GM19328 (cell line): Measurements from ENCODE around the gene ARMH4.

Experiments
- ATAC-seq: cut with Tn5 transposase; IDR thresholded peaks from one replicate; pipeline ENCODE4 v1.9.1; 2021; ENCODE audit warnings: mild to moderate bottlenecking, moderate library complexity; ENCODE audit not compliant: unreplicated experiment

Gene ARMH4

DNA sequence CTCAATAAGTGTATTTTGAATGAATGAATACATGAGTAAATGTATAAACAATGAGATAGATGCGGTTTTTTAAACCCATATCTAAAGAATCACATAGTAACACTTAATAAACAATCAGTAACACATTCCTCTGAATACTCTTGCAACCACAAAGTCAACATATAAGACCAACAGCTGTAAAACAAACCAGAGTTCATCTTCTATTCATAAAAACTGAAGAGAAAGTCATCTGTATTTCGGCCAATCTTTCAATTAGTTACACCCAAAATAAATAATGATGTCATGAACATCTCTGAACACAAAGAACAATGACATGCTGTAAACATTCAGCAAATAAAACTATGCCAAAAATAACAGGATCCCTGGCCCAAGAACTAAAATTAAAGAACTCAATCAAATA, 47.2 kb downstream of the ARMH4 start:
- ATAC-seq = no peak

DNA sequence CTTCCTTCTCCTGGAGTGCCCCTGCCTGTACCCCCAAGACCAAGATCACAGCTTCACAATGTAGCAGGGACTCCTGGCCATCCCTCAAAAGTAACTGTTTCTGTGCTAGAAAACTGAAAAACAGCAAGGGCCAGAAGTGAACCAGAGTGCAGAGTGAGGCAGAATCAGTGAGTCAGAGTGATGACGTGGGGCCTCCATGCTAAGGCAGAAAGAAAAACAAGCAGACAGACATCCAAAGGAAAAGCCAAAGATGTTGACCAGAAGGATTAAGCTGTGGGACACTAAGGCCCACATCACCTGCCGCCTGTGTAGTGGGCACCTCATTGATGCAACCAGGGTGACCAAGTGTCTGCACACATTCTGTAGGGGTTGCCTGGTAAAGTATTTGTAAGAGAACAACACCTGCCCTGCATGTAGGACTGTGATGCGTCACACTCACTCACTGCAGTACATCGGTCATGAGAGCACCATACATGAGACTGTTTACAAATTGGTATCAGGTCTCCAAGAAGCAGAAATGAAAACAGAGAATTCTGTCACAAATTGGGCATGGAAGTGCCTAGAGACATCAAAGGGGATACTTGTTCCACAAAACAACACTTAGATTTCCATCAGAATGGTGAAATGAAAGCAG, 51.2 kb downstream of the ARMH4 start:
- no peak for ATAC-seq

DNA sequence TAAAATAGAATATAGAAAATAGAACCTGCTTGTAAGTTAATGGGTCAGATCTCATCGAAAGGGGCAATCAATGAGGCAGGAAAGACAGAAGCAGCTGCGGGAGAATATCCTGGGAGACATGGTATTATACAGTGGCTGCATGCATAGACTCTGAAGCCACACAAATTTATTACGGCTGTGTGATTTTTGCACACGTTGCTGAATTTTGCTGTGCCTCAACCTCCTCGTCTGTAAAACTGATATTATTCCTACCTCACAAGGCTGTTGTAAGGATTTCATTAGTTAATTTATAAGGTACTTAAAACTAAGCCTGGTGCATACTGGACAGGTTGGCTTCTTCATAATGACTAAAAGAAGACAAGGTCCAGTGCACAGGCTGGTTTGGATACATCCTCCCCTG, 52.3 kb downstream of the ARMH4 start:
- ATAC-seq = no peak

DNA sequence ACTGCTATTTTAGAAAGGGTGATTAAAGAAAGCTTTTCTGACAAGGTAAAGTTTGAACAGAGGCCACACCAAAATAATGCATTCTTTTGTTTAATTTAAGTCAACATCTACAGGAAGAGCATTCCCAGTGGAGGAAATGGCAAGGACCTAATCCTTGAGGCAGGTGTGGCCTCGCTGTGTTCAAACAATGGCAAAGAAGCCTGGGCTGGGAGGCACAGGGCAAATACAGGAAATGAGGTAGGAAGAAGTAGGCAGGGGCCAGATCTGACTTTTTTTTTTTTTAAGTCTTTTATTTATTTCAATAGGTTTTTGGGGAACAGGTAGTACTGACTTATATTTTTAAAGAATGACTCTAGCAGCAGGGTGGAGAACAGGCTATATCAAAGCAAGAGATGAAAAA, 53.5 kb downstream of the ARMH4 start:
- no peak for ATAC-seq

DNA sequence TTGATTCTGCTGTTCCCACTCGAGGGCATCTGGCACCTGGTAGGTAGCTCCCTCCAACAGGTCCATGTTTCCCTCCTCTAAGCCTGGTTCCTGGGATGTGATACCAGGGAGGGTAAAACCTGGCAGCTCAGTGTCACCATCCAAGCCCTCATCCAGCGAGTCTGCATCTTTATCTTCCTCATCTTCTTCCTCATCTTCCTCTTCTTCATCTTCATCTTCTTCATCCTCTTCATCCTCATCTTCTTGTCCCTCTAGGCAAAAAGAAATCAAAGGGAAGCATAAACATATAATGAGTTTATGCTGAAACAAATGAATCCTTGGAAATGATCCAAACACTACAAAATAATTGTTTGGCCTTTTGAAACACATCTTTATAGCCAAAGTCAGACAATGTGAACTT, 55.3 kb downstream of the ARMH4 start:
- ATAC-seq = no peak

DNA sequence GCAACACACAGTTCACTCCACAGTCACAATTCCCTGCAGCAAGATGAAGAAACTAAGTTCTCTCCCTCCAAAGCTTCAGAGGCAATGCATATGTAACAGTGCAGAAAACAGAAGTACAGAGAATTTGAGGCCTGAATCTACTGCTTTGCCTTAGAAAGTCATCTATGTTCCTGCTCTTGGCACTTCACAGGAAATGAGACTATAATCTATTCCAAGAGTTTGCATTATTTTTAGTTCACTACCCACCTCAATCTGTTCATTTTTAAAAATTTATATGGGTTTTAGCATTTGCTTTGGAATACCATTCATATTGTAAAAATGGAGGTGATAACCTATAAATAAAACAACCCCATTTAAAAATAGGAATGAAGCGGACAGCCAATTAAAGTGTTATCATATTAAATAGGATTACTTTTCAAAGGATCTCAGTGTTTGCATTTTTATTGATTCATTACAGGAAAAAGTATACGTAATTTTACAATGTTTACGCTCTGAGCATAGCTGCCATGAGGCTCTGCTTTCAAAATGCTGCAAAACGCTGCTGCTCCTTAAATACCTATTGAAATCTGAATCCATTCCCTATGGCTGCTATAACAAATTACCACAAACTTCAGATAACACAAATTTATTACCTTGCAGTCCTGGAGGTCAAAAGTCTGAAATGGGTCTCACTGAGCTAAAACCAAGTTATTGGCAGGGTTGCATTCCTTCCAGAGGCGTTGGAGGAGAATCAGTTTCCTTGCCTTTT, 60.0 kb downstream of the ARMH4 start:
- no peak for ATAC-seq

DNA sequence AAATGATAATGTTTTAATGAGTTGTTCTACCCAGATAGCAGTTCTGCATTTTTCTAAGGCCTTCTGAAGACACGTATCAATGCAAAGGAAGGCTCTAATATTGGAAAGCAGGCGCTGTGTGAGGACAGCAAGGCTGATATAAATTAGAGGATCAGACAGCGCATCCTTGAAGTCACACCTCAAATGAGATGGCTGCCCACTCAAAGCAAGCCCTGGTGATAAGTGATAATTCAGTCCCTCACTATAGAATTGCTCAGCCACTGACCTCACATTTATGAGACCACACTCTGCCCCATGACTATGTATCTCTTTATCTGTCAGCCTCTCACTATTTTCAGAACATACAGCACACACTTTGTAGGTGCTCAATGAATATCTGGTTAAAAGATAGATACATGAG, 62.4 kb downstream of the ARMH4 start:
- no peak for ATAC-seq

DNA sequence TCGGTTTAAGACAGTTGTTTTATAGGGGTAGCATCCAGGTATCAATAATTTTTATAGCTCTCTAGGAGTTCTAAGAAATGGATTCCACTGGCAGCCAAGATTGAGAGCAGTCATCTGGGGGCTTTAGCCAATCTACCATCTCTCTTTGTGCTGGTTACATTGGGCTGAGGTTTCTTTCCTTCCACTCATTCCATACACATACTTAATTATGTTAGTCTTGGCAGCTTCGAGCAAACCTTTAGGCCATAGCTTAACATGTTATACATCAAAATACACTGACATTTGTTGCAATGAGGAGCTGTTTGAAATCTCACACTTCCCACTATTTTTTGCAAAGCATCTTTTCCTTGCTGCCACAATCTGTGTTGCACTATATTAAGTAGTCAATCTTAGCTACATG, 63.1 kb downstream of the ARMH4 start:
- no peak for ATAC-seq

DNA sequence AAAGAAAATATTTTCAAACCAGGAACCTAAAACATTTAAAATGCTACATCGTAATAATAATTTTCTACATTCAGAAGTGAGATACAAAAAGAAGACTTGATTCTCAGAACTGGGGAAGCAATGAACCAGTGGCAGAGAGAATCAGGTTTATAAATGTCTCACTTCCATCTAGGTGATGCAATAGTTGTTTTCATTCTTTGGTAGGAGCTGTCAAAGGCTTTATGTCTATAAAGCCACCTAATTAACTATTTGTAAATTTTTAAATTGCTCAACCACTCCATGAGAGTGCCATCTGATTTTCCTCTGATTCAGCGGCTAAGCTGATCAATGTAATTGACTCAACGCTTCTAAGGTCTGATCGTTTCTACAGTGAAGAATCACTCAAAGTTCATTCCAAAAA, 66.1 kb downstream of the ARMH4 start:
- ATAC-seq = no peak

DNA sequence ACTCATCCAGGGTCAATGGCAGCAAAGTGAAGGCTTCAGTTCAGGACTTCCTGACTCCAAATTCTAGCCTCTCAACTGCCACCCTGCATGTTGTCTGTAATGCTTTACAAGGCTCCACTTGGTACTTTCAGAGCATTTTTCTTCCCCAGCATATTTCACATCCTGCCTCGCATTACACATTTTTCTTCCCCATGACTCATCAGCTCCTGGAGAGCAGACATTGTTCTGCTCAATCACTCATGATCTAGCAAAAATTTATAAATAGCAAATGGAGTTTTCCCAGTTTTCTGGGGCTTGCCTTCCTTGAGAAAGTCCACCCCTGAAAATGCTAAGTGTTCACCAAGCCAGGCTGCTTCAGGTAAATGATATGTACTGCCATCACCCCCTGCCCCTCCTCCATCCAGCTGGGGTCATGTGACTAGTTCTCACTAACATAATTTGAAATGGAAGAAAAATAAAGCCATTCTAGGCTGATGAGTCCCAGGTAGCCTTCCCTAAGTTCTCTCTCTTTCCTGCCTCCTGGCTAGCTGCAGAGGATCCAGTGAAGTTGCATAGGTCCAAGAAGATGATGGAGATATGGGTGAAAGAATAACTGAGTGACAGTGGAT, 69.4 kb downstream of the ARMH4 start:
- no peak for ATAC-seq

DNA sequence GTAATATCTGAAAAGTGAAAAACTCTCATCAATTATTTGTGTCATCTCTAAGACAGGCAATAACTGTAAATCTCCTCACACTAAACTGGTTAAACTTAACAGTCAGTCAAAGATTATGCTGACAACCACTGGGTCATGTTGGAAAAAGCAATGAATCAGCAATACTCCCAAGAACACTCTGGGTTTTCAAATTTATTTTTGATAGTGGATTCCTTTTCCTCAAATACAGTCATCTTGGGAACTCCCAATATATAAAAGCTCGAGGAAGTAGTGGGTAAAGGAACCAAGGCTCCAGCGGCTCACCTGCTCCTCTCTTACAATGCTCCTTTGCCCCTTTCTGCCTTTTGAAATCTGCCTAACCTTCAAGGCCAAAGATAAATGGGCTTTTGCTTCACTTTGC, 70.0 kb downstream of the ARMH4 start:
- ATAC-seq = no peak

DNA sequence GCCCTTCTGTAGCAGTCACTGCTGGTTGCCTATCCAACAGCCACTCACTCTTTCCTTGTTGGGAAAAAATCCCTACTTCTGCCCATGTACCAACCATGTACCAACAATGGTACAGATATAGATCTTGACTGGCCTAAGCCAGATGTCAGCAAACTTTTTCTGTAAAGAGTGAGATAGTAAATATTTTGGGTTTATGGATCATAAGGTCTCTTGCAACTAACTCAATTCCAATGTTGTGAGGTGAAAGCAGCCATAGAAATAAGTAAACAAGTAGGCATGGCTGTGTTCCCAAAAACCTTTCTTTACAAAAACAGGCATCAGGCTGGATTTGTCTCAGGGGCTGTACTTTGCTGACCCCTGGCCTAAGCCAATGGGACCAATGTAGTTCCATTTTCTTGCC, 73.5 kb downstream of the ARMH4 start:
- no peak for ATAC-seq

DNA sequence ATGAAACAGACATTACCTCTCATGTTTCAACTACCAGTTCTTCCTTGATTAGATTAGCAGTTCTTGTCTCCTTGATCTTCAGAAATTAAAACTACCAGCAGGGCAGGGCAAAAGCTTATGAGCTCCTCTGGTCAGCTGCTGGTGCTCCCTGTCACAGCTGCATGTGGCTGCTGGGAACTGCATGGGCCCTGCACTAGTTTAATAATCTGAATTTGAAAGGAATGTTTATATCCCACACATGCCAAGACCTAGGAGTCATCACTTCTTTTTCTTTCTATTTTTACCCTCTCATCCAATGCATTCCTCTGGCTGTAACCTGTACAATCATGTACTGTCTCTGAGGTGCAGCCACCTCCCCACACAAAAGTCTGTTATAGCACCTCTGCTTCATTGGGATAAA, 73.9 kb downstream of the ARMH4 start:
- no peak for ATAC-seq

DNA sequence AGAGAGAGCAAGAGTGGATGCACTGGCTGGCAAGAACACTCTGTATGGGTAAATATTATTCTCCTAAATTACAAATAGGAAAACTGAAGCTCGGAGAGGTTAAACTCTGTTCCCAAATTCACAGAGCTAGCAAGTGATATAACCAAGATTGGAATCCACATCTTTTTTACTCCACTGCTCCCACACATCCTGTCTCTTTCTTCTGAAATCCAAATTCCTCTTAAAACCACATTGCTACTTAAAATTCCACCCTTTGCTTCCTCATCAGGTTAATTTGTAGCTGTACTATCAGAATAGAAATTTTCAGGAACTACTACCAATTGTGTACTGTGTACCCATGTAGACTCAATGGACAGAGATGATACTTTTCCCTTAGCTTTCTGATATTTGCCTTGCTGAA, 74.4 kb downstream of the ARMH4 start:
- ATAC-seq = no peak

DNA sequence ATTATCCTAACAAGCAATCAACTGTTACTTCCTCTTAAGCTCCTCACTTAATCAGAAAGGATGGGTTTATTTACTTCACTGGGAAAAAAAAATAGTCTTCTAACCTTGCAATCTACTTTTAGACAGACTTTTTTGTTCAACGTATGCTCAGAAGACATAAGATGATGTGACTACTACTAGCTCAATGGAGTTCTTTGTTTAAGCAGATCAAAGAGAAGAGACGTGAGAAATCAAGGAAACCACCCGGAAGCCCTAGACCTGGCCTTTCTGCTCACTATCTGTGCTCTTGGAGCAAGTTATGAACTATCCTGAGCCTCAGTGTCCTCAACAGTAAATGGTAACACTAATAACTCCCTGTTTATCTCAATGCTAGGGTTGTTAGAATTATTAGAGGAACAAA, 78.5 kb downstream of the ARMH4 start:
- no peak for ATAC-seq

DNA sequence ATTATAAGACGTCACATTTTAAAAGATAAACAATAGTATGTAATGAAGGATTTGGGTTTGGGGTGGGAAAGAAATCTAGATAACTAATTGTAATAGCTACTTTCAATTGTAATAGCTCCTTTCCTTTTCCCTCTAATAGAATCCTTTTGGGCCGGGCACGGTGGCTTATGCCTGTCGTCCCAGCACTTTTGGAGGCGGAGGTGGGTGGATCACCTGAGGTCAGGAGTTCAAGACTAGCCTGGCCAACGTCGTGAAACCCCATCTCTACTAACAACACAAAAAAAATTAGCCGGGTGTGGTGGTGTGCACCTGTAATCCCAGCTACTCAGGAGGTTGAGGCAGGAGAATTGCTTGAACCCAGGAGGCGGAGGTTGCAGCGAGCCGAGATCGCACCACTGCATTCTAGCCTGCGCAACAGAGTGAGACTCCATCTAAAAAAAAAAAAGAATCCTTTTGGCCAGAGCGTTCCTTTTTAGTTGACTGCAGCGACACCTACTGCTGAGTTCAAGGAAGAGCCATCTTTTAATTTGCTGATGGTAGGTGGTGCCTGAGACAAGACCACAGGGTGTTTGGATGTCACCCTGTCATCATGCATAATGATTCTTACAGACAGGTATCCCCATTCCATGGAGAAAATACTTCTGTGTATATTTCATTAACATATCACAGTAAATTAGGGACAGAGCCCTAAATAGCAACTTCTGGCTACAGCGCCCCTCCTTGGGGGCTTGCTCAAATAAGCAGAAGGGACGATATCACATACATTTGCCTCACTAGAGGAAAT, 79.5 kb downstream of the ARMH4 start:
- peak; percentile 87 for ATAC-seq

DNA sequence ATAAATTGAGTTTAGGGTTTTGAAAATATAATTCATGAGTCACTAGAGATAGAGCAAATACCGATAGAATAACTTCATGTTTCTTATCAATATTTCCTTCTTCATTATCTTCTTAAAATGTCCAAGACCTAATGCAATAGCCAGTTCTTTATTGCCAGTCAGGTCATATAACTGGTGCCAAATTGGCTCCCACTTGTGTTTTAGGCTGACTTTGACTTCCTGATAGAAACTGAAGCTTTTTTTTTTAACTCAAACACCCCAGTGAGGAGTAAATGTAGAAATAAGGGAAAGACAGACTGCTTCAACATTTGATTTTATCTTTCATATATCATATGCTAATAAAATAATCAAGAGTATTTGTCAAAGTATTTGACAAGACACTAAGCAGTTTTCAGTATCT, 80.7 kb downstream of the ARMH4 start:
- ATAC-seq = no peak

DNA sequence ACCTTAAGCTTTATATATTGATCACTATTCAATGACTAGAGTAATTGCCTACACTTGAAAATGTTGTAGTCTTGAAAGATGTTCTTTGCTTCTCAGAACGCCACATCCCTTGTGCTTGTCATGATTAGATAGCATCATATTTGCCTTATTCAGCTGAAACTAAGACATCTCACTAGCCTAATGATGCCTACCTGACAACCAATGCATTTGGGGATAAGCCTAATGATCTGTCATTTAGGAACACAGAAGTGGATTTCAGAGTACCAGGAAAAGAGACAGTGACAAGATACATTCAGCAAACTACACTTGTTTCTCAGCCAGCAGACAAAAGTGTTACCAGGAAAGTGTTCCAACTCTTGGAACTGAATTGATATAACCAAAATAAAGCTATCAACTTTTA, 83.7 kb downstream of the ARMH4 start:
- no peak for ATAC-seq

DNA sequence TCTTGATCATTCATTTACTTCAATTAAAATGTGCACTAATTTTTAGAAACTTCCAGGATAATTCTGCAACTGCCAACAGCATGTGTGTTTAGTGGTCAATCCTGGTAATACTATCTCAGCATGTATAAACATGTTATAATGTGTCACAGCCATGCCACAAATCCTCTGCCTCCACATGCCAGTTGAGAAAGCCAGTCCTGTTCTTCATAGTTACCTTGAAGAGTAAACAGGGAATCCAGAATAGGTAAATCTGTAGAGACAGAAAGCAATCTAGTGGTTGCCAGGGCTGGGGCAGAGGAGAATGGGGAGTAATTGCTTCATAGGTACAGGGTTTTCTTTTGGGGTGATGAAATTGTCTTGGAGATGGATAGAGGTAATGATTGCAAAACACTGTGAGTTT, 85.9 kb downstream of the ARMH4 start:
- ATAC-seq = no peak

DNA sequence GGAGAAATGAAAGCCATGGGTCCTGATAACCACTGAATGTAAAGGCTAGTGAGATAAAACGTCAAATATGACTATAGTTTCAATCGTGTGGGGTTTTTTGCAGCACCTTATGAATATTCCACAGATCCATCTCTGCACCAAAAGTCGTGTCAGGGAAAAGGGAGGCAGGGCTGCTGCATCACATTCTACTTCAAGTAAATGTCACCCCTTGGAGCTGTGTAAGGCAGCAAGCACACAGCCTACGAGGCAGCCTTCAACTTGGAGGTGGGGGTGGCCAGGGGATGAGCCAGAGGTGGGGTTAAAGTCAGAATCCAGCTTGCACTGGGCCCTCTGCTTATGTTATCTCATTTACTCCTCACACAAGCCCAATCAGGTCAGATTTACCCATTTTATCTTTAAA, 90.4 kb downstream of the ARMH4 start:
- no peak for ATAC-seq

DNA sequence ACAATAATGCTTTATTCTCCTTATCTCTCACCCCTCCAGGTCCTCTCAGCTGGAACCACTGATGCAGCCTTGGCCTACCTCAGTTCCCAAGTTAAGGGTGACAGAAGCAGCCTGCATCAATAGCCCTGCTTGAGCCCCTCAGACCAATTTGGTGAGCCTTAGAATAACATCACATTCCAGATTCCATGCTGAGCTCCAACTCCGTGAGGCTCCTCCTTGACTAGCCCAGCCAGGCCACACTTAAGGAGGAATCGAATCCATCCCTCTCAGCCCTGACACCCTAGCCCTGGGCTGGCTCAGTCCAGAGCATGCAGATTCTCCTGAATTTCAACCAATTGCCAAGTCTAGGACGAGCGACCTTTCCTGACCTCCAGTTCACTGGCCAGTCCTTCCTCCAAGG, 91.1 kb downstream of the ARMH4 start:
- ATAC-seq = no peak

DNA sequence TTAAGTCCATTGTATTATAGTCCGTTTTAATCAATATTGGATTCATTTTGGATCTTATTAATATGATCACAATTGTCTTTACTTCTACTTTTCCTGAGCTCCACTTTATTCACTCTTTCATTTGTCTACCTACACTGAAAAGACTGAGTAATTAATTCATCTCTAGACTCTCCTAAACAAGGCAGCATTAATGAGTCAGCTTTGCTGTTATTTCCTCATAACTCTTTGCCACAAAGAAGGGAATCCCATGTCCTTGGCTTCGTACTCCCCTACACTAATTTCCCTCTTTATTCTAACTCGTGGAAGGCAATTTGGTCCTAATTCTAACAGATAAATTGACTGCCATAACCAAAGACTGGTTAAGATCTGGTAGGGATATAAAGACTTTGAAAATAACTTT, 91.9 kb downstream of the ARMH4 start:
- ATAC-seq = no peak
